K562 (cell line): Measurements from ENCODE around the gene TAAR9. TPM values are rescaled to one million over a fixed set of nuclear protein-coding genes. Genes with fewer than 3 reads are reported as not detected.

ENCODE experiments used
- ARID3A ChIP-seq: IDR thresholded peaks from 2 replicates; pipeline ENCODE4 v1.6.1; 2012; ENCODE audit warnings: low read depth, low read length, improper control_type of control experiment, borderline replicate concordance
- ATF2 ChIP-seq: sonication (generic); formaldehyde crosslinking; IDR thresholded peaks from 2 replicates; pipeline ENCODE4 v1.8.1; 2022; ENCODE audit warnings: missing genetic modification reagents
- BHLHE40 ChIP-seq: IDR thresholded peaks from 2 replicates; pipeline ENCODE4 v1.6.1; 2011; ENCODE audit warnings: low read length, improper control_type of control experiment
- CBFA2T3 ChIP-seq: fragments of 450-650 bp; IDR thresholded peaks from 2 replicates; pipeline ENCODE4 v1.6.1; 2017
- NCOA1 ChIP-seq: fragments of 450-650 bp; IDR thresholded peaks from 2 replicates; pipeline ENCODE4 v1.6.1; 2016; ENCODE audit warnings: low read depth
- TFAP4 ChIP-seq: sonication (generic); formaldehyde crosslinking; IDR thresholded peaks from 2 replicates; pipeline ENCODE4 v1.8.0; 2022; ENCODE audit warnings: missing genetic modification reagents, mild to moderate bottlenecking, moderate library complexity, borderline replicate concordance
- ZBTB11 ChIP-seq, 3 experiments: fragments of 200-800 bp in 1 of 3; fragments of 250-450 bp in 1 of 3; fragments of 450-650 bp in 1 of 3; sonication (Bioruptor Pico) in 1 of 3; sonication (Bioruptor generic) in 1 of 3; formaldehyde crosslinking in 1 of 3; IDR thresholded peaks; 2 replicates each; pipeline versions ENCODE4 v1.6.1 to v1.8.0; 2016 to 2022; ENCODE audit warnings: mild to moderate bottlenecking in 2 of 3, missing genetic modification characterization in 2 of 3, missing compliant biosample characterization in 1 of 3, moderate library complexity in 1 of 3
- ZNF282 ChIP-seq: sonication (generic); formaldehyde crosslinking; IDR thresholded peaks from 2 replicates; pipeline ENCODE4 v1.8.1; 2023; ENCODE audit warnings: missing genetic modification reagents
- ZNF318 ChIP-seq, 2 experiments: fragments of 450-650 bp; IDR thresholded peaks; 2 replicates each; pipeline ENCODE4 v1.6.1; 2016; ENCODE audit warnings: mild to moderate bottlenecking in 2 of 2, borderline replicate concordance in 1 of 2, low read depth in 1 of 2, moderate library complexity in 1 of 2
- ZNF589 ChIP-seq: fragments of 200-800 bp; sonication (Bioruptor generic); IDR thresholded peaks from 2 replicates; pipeline ENCODE4 v1.6.1; 2016; ENCODE audit warnings: low read depth, missing genetic modification characterization, missing compliant biosample characterization
- polyA plus RNA-seq, 8 experiments: library from polyadenylated mRNA; depleted of rRNA in 4 of 8; stranded (reverse) in 5 of 8; unstranded in 3 of 8; fragments of >200 nt; fragmentation: Nextera tagmentation in 2 of 8; fragmentation: Illumina TruSeq in 1 of 8; extraction: Ambion mirVana in 2 of 8; extraction: Trizol in 1 of 8; gene quantifications; 2 replicates each; pipeline versions ENCODE4 v1.2.1 to v1.2.3, GENCODE V29; 2011 to 2014; ENCODE audit warnings: inconsistent platforms in 1 of 8, missing spikeins in 1 of 8
- total RNA-seq, 7 experiments: library from RNA; depleted of rRNA in 6 of 7; stranded (reverse); fragments of >200 nt in 6 of 7; fragmentation: Illumina TruSeq in 2 of 7; extraction: Trizol in 2 of 7; gene quantifications; 2 replicates each; pipeline versions ENCODE4 v1.2.1 to v1.2.3, GENCODE V29; 2011 to 2021; ENCODE audit warnings: low replicate concordance in 1 of 7

TAAR9 gene
- total and polyA plus RNA-seq, 9 of the 15 experiments (the other 6 are each of a cell fraction or from before 2014, with no cell fraction given): not detected

- TF ChIP-seq ZNF318 (IDR thresholded peaks at IDR 0.05; ENCODE audit: borderline replicate concordance in 1 of 2, low read depth in 1 of 2): no peak
- TF ChIP-seq ZBTB11 (CRISPR knock-in tag; IDR thresholded peaks at IDR 0.05): no peak
- no peak for TF ChIP-seq CBFA2T3
- no peak for TF ChIP-seq NCOA1
- no peak for TF ChIP-seq ZNF589 (CRISPR knock-in tag)
- no peak for TF ChIP-seq ARID3A
- TF ChIP-seq BHLHE40: peak; percentile 70
- no peak for TF ChIP-seq TFAP4 (CRISPR knock-in tag)
- no peak for TF ChIP-seq ATF2
- TF ChIP-seq ZNF282 (CRISPR knock-in tag): no peak
These were observed 26.8 kb upstream of the TAAR9 start (continued) for GRCh38 chr6:132511210-132511830.
